Fibroblast of the conjunctiva (primary cell): Measurements from ENCODE around the gene PPP1CB.

Experiments
- DNase-seq: peaks from one replicate; pipeline ENCODE4 v3.0.0-alpha.2; 2010; ENCODE audit warnings: low read depth

Gene PPP1CB

GRCh38 chr2:28745225-28745624 is 6.4 kb upstream of the PPP1CB start:
- no peak for DNase-seq

DNA sequence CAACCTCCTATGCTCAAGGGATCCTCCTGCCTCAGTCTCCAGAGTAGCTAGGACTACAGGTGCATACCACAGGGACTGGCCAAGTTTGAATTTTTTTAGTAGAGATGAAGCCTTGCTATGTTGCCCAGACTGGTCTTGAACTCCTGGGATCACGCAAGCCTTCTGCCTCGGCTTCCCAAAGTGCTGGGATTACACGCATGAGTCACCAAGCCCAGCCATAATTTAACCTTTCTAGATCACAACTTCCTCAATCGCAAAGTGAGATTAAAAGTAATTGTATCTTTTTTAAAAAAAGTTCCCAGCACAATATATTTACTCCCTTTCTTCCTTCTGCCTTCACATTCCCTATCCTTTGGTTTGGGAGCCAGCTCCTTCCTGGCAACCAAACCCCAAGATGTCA is 5.8 kb upstream of the PPP1CB start:
- DNase-seq, result no peak

GRCh38 chr2:28746429-28747111 is 5.1 kb upstream of the PPP1CB start:
- no peak for DNase-seq

GRCh38 chr2:28747714-28748113 is 3.9 kb upstream of the PPP1CB start:
- no peak for DNase-seq

DNA sequence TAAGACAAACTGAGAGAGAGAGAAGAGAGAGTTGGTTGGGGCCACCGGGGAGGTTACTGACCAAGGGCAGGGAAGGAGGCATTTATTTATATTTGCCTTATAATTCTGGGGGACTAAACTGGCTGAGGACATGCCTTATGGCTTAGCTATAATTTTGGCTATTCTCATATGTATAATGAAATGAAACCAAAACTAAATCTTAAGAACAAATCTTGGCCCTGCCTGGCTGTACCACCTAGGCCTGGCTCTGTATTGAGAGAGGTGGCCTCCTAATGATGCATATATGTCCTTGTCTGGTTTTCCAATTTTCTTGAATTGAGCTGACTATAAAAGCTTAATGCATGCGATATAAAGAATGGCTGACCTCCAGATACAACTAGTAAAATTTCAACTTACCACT is 3.5 kb upstream of the PPP1CB start:
- DNase-seq, result no peak

DNA sequence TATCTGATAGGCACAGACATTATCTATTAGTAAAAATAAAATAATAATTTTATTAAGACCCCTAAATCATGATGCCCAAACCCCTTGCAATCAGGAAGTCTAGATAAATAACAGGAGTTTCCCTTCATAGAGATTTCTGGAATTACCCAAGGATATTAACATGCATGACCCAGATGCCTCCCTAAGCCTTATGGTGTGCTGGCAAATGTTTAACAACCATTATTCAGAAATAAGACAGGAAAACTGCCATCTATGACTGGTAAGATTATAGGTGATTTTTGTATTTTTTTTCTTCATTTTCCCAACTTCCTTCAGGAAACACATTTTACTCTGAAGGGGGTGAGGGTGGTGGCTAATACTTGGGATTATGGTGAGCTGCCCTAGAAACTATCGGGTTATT is 2.7 kb upstream of the PPP1CB start:
- no peak for DNase-seq

DNA sequence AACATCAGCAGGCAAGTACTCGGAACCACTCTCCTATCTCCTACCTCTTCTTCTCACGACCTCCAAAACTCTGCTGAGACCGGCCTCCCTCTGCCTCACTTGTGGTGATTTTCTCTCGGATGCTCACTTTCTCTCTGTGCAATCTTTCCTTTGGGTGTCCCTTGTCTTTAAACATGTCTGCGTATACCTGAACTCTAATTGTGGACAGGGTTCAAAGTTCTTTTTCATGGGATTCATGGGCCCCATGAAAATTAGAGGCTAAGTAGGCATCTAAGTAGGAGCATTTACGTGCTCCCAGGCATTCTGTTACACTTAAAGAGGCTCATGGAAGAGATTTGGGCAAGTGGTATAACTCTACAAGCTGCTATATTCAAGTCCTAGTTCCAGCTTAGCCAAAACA is 2.1 kb upstream of the PPP1CB start:
- DNase-seq, result no peak

DNA sequence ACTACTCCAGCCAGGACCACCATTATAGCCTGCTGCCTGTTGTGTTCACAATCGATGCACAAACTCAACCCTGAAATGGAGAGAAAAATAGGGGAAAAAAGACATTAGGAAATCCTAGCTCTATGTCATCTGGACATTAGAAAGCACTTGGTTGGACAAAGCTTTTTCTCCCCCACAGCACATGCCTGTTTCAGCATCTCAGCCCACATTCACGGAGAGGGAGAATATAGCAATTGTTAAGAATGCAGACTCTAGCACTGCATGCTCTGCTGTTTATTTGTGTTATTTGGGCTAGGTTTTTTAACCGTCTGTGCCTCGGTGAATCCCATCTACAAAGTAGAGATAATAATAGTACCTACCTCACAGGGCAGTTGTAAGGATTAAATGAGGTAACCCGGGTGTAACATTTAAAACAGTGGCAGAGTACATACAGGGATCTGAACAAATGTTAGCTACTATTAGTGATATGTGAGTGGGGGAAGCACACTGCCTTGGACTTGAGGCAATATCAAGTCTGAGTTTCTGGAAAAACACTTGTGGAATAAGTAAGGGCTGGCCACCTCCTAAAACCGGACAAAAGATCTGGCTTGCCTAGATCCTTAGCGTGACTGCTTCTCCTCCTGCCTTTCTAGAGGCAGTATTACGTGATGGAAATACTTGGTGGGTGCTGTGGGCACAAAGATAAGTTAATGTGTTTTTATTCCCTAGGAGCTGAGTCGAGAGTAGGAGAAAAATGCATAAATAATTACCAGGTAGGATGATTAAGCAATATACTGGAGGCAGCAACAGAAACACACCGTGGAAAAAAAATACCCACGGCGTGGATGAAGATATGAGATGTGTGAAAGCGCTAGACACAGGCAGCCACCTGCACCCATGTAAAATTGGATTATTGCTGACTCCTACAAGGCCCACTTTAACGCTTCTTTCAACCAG is 1.0 kb upstream of the PPP1CB start:
- DNase-seq, result peak; percentile 22

GRCh38 chr2:28751956-28752630 is 463 bp downstream of the PPP1CB start:
- DNase-seq, result no peak

DNA sequence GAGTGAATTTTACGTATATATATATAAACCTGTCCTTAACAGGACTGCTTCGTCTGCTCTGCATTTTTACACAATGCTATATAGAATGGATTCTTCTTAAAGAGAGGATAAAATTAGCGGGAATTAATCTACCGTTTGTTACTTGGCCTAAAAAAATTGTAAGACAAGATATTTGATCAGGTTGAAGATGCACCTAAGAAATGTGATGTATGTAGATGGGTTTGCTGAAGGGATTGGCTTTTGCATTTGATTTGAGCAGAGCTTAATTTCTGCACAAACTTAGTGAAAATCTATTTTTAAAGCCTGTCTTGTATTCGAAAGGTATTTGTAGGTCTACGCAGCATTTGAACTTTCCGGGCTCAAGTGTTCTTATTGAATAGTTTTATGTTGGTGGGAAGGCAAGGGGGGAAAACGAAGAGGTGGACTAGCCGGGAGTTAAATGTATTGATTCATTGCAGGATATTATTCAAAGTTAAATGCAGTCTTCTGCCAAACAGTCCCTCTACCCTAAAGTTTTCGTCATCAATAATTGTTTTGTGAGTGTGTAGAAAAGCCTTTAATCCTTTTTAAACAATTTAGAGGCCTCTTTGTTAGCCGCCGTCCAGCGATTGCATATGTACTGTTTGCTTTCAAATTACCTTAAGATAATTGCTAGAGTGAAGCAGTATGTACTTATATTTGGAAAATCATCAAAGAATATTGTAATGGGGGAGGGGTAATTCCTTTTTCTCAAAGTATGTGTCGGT is 1.2 kb downstream of the PPP1CB start:
- DNase-seq, result no peak

- DNase-seq, result no peak
Measured at GRCh38 chr2:28754321-28754720, 2.7 kb downstream of the PPP1CB start.

- DNase-seq, result no peak
Measured at GRCh38 chr2:28755421-28755820, 3.8 kb downstream of the PPP1CB start.

- DNase-seq, result no peak
Measured at GRCh38 chr2:28758459-28758858, 6.8 kb downstream of the PPP1CB start.

DNA sequence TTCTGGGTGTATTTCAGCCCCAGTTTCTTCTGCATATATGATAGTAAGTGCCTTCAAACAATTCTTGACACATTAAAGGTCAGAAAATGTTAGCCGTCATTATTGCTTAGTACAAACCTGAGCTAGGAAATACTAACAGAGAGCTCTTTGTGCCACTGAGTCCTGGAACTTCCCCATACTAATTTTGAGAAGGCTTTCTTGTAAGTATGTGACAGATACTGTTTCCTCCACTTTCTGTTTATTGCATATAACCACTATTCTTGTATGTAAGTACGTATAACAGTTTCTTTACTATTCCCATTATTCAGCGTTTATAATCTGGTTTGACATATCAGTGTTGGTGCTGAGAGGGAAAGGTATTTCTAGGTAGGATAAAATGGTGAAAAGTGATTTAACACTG is 9.8 kb downstream of the PPP1CB start:
- no peak for DNase-seq

GRCh38 chr2:28764909-28765711 is 13.5 kb downstream of the PPP1CB start:
- no peak for DNase-seq

GRCh38 chr2:28766070-28766469 is 14.4 kb downstream of the PPP1CB start:
- no peak for DNase-seq

GRCh38 chr2:28767337-28767736 is 15.7 kb downstream of the PPP1CB start:
- DNase-seq, result no peak

DNA sequence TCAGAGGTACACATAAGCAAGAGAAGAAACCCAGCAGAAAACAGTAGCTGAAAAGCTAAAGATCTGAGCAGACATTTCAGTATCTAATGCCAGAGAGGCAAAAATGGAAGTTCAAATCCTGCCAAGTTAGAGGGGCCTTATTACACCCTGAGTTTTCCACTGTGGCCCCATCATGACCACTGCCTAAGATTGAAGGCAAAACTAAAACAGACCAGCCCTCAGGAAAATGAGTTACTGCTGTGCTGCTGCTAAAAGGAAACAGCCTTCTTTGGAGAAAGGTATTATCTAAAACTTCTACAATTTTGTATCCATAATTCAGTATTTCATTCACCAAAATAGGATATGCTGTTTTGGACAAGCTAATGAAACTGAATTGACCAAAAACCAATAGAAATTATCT is 16.8 kb downstream of the PPP1CB start:
- DNase-seq, result no peak

DNA sequence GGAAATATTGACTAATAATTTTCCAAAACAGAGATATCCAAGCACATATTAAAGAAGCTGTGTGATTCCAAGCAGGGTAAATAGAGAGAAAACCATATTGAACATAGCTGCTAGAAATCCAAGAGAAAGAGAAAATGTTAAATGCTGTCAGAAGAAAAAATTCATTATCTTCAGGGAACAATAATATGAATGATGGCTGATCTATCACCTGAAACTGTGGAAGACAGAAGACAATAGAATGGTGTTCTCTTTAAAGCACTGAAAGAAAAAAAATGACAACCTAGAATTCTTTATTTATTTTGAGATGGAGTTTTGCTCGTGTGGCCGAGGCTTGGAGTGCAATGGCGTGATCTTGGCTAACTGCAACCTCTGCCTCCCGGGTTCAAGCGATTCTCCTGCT is 17.3 kb downstream of the PPP1CB start:
- no peak for DNase-seq

DNA sequence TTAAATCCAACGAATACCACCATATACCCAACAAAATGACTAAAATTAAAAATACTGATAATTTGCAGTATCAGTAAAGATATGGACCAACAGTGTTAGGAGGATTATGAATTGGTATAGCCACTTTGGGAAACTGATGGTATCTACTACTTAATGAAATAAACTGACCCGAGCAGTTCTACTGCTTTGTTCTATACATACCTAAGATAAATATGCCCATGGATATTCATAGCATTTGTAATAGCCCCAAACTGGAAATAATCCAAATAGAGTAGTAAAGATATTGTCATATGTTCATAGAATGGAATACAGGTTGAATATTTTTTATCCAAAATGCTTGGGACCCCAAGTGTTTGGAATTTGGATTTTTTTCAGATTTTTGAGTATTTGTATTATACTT is 20.7 kb downstream of the PPP1CB start:
- no peak for DNase-seq

DNA sequence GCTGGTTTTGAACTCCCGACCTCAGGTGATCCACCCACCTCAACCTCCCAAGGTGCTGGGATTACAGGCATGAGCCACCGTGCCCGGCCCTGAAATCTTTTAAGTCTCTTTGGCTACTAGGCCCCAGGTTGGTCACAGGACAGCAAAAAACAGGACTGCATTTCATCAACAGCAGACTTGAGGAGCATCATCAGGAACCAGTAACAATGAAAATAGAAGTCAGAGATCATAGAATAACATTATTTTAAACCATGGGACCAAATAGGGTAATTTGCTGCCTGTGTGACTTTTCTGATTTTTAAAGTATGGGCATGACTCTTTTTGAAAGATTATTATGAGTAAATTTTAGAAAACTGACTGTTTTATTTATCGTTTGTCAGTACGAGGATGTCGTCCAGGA is 24.8 kb downstream of the PPP1CB start:
- no peak for DNase-seq
